ENCODE measurements around the gene KISS1R.
"Not testable (repeated sequence)": the region's sequence is repeated elsewhere in the genome, so short reads cannot be mapped to it uniquely, and the experiment has no call there.

KISS1R gene

DNA sequence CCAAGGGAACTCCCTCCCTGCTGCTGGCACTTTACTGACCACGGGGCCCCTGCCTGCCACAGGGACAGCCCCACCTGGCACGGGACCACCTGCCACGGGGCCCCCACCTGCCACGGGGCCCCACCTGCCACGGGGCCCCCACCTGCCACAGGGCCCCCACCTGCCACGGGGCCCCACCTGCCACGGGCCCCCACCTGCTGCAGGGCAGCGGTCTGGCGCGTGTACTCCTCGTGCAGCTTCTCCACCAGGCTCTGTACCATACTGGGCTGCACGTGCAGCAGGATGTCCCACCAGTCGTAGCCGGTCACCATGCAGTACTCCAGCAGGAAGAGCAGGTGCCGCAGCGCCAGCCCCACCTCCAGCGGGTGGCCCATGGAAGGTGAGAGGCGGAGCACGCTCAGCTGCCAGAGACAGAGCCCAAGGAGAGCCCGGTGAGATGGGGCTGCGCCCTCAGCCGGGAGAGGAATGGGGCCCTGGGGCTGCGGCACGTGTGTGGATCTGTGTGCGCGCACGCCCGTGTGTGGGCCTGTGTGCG, 40.3 kb upstream of the KISS1R start:
- Histone ChIP-seq H3K4me2 (ENCODE audit: low read depth, low read length) (no peak overlapping the region), H3F3A (ENCODE audit: insufficient read depth, low read length) (peaks cover 8% of the 10 kb centered on the region; the same call in 1 of the 2 replicates), H4K20me1 (ENCODE audit: insufficient read depth, low read length) (no peaks in the 10 kb centered on the region), H3K9me2 (replicated peaks; ENCODE audit: insufficient read depth, low read length) (no peaks in the 10 kb centered on the region), H3K4me3 (ENCODE audit: low read length) (no peak overlapping the region), H2AFZ (ENCODE audit: low read length) (no peak overlapping the region), H3K9me3 (replicated peaks; ENCODE audit: insufficient read depth, low read length) (no peaks in the 10 kb centered on the region), H3K4me1 (ENCODE audit: low read length) (0 out of 2 replicates have a peak, but pooled peaks cover 7% of the 10 kb centered on the region), H3K36me3 (replicated peaks; ENCODE audit: insufficient read depth, low read length) (no peaks in the 10 kb centered on the region), H3K27ac (ENCODE audit: low read length) (no peak overlapping the region), H3K9ac (ENCODE audit: low read length) (no peak overlapping the region), H3K79me2 (ENCODE audit: low read length) (no peaks in the 10 kb centered on the region), H3K27me3 (replicated peaks; ENCODE audit: insufficient read depth, low read length) (no peaks in the 10 kb centered on the region)
- DNase-seq = no peak
- TF ChIP-seq EZH2phosphoT487 (IDR thresholded peaks at IDR 0.05; ENCODE audit: low read length) = no peak
- TF ChIP-seq, protein P1, sequence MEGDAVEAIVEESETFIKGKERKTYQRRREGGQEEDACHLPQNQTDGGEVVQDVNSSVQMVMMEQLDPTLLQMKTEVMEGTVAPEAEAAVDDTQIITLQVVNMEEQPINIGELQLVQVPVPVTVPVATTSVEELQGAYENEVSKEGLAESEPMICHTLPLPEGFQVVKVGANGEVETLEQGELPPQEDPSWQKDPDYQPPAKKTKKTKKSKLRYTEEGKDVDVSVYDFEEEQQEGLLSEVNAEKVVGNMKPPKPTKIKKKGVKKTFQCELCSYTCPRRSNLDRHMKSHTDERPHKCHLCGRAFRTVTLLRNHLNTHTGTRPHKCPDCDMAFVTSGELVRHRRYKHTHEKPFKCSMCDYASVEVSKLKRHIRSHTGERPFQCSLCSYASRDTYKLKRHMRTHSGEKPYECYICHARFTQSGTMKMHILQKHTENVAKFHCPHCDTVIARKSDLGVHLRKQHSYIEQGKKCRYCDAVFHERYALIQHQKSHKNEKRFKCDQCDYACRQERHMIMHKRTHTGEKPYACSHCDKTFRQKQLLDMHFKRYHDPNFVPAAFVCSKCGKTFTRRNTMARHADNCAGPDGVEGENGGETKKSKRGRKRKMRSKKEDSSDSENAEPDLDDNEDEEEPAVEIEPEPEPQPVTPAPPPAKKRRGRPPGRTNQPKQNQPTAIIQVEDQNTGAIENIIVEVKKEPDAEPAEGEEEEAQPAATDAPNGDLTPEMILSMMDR (IDR thresholded peaks at IDR 0.05; ENCODE audit: low read length) = no peak
- no peak for TF ChIP-seq EZH2 (optimal IDR thresholded peaks at IDR 0.05; ENCODE audit: low read depth, low read length)

DNA sequence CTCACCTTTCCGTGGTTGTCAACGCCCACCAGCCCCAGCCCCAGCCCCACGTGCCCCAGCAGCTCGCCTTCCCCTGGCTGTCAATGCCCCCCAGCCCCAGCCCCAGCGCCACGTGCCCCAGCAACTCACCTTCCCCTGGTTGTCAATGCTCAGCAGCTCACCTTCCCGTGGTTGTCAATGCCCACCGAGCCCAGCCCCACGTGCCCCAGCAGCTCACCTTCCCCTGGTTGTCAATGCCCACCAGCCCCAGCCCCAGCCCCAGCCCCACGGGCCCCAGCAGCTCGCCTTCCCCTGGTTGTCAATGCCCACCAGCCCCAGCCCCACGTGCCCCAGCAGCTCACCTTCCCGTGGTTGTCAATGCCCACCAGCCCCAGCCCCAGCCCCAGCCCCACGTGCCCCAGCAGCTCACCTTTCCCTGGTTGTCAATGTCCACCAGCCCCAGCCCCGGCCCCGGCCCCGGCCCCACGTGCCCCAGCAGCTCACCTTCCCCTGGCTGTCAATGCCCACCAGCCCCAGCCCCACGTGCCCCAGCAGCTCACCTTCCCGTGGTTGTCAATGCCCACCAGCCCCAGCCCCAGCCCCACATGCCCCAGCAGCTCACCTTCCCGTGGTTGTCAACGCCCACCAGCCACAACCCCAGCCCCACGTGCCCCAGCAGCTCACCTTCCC, 39.0 kb upstream of the KISS1R start:
- not testable (repeated sequence) for H3K4me1 ChIP-seq (ENCODE audit: low read length); H4K20me1 ChIP-seq (ENCODE audit: insufficient read depth, low read length); H3K4me3 ChIP-seq (ENCODE audit: low read length)

DNA sequence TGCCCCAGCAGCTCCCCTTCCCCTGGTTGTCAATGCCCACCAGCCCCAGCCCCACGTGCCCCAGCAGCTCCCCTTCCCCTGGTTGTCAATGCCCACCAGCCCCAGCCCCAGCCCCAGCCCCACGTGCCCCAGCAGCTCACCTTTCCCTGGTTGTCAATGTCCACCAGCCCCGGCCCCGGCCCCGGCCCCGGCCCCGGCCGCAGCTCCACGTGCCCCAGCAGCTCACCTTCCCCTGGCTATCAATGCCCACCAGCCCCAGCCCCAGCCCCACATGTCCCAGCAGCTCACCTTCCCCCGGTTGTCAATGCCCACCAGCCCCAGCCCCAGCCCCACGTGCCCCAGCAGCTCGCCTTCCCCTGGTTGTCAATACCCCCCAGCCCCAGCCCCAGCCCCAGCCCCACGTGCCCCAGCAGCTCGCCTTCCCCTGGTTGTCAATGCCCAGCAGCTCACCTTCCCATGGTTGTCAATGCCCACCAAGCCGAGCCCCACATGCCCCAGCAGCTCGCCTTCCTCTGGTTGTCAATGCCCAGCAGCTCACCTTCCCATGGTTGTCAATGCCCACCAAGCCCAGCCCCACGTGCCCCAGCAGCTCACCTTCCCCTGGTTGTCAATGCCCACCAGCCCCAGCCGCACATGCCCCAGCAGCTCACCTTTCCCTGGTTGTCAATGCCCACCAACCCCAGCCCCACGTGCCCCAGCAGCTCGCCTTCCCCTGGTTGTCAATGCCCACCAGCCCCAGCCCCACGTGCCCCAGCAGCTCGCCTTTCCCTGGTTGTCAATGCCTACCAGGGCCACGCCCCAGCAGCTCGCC, 38.2 kb upstream of the KISS1R start:
- not testable (repeated sequence) for H3K9me2 ChIP-seq (replicated peaks; ENCODE audit: insufficient read depth, low read length); H4K20me1 ChIP-seq (ENCODE audit: insufficient read depth, low read length); H3K36me3 ChIP-seq (replicated peaks; ENCODE audit: insufficient read depth, low read length); H3K4me3 ChIP-seq (ENCODE audit: low read length); H3K9me3 ChIP-seq (replicated peaks; ENCODE audit: insufficient read depth, low read length); H3K27me3 ChIP-seq (replicated peaks; ENCODE audit: insufficient read depth, low read length); DNase-seq; H3K4me2 ChIP-seq (ENCODE audit: low read depth, low read length); H3K79me2 ChIP-seq (ENCODE audit: low read length); H3K27ac ChIP-seq (ENCODE audit: low read length); H3K9ac ChIP-seq (ENCODE audit: low read length); H3F3A ChIP-seq (ENCODE audit: insufficient read depth, low read length); H3K4me1 ChIP-seq (ENCODE audit: low read length); H2AFZ ChIP-seq (ENCODE audit: low read length)

More for the DNA sequence above, 39.0 kb upstream of the KISS1R start:
- not testable (repeated sequence) for H3K79me2 ChIP-seq (ENCODE audit: low read length); H3K27ac ChIP-seq (ENCODE audit: low read length); DNase-seq; H3K36me3 ChIP-seq (replicated peaks; ENCODE audit: insufficient read depth, low read length); H3K4me2 ChIP-seq (ENCODE audit: low read depth, low read length); H3K9me2 ChIP-seq (replicated peaks; ENCODE audit: insufficient read depth, low read length); H3K9me3 ChIP-seq (replicated peaks; ENCODE audit: insufficient read depth, low read length); H2AFZ ChIP-seq (ENCODE audit: low read length); H3F3A ChIP-seq (ENCODE audit: insufficient read depth, low read length); H3K27me3 ChIP-seq (replicated peaks; ENCODE audit: insufficient read depth, low read length); H3K9ac ChIP-seq (ENCODE audit: low read length)

DNA sequence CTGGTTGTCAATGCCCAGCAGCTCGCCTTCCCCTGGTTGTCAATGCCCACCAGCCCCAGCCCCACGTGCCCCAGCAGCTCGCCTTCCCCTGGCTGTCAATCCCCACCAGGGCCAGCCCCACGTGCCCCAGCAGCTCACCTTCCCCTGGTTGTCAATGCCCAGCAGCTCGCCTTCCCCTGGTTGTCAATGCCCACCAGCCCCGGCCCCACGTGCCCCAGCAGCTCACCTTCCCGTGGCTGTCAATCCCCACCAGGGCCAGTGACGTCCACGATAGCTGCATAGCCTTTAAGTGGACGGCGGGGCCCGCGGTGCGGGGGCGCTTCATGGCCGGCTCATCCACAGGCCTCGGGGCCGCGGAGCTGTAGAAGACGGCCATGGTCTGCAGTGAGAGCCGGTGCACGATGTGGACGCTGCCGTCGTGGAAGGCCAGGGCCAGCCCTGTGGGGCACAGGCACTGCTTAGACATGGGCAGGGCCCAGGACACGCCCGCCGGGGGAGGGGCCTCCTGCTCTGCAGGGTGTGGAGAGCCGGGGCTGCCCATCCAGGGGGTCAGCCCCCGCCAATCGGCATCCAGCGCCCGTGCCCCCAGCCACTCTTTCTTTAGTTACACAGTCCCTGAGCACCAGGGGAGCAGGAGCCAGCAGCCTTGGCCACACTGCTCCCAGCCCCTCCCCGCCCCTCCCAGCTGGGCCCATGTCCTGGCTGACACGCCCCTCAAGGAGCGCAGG, 37.3 kb upstream of the KISS1R start:
- no peak for DNase-seq
- no peaks in the 10 kb centered on the region for H3K9me2 ChIP-seq (replicated peaks; ENCODE audit: insufficient read depth, low read length)
- no peaks in the 10 kb centered on the region for H3K79me2 ChIP-seq (ENCODE audit: low read length)
- no peaks in the 10 kb centered on the region for H3F3A ChIP-seq (ENCODE audit: insufficient read depth, low read length)
- no peak overlapping the region for H2AFZ ChIP-seq (ENCODE audit: low read length)
- TF ChIP-seq EZH2phosphoT487 (IDR thresholded peaks at IDR 0.05; ENCODE audit: low read length) (no peak), EZH2 (optimal IDR thresholded peaks at IDR 0.05; ENCODE audit: low read depth, low read length) (no peak)
- TF ChIP-seq, protein P1 (IDR thresholded peaks at IDR 0.05; ENCODE audit: low read length) = no peak
- H3K4me2 ChIP-seq (ENCODE audit: low read depth, low read length) = no peak overlapping the region
- H3K27me3 ChIP-seq (replicated peaks; ENCODE audit: insufficient read depth, low read length) = no peaks in the 10 kb centered on the region
- H3K4me3 ChIP-seq (ENCODE audit: low read length) = no peak overlapping the region
- H3K4me1 ChIP-seq (ENCODE audit: low read length) = no peaks in the 10 kb centered on the region
- H4K20me1 ChIP-seq (ENCODE audit: insufficient read depth, low read length) = no peaks in the 10 kb centered on the region
- H3K9ac ChIP-seq (ENCODE audit: low read length) = no peak overlapping the region
- H3K27ac ChIP-seq (ENCODE audit: low read length) = no peak overlapping the region
- no peaks in the 10 kb centered on the region for H3K9me3 ChIP-seq (replicated peaks; ENCODE audit: insufficient read depth, low read length)
- no peaks in the 10 kb centered on the region; the same call in 1 of the 2 replicates for H3K36me3 ChIP-seq (replicated peaks; ENCODE audit: insufficient read depth, low read length)
